ENCODE results near the gene ZBTB8OS.

GRCh38 chr1:32600034-32600433 is 50.3 kb downstream of the ZBTB8OS start:
- TF ChIP-seq PHF21A (IDR thresholded peaks at IDR 0.05; ENCODE audit: borderline replicate concordance, low read depth) (no peak), POLR2G (IDR thresholded peaks at IDR 0.05; ENCODE audit: low read depth, low read length) (no peak), CREB5 (CRISPR knock-in tag; IDR thresholded peaks at IDR 0.05) (no peak), THRAP3 (IDR thresholded peaks at IDR 0.05; ENCODE audit: borderline replicate concordance) (no peak), ELF1 (tag; IDR thresholded peaks at IDR 0.05) (no peak), ZBTB7A (IDR thresholded peaks at IDR 0.05; ENCODE audit: borderline replicate concordance, control insufficient read depth, low read depth, low read length) (no peak), TAF1 (IDR thresholded peaks at IDR 0.05; ENCODE audit: control insufficient read depth, extremely low read depth, insufficient read depth, low read length, severe bottlenecking) (no peak), XRCC5 (IDR thresholded peaks at IDR 0.05; ENCODE audit: low read depth, low read length) (no peak), GATAD2B (IDR thresholded peaks at IDR 0.05; ENCODE audit: borderline replicate concordance) (no peak), SNRNP70 (optimal IDR thresholded peaks at IDR 0.05; ENCODE audit: low read depth, low read length) (no peak), NFYB (IDR thresholded peaks at IDR 0.05; ENCODE audit: extremely low read depth, insufficient read length) (no peak)
